WTC11 (cell line): ENCODE data around the gene CRACDL.

ENCODE experiments used
- JUN ChIP-seq: sonication (generic); formaldehyde crosslinking; IDR thresholded peaks from 2 replicates; pipeline ENCODE4 v1.8.0; 2023; ENCODE audit warnings: mild to moderate bottlenecking, missing genetic modification reagents
- TF ChIP-seq, protein P1 (sequence below): sonication (generic); formaldehyde crosslinking; IDR thresholded peaks from 2 replicates; pipeline ENCODE4 v1.8.0; 2022; ENCODE audit warnings: mild to moderate bottlenecking, missing genetic modification reagents
- TF ChIP-seq, protein P2 (sequence below): fragments of 200-600 bp; IDR thresholded peaks from 2 replicates; pipeline ENCODE4 v1.8.0; 2022; ENCODE audit warnings: antibody characterized with exemption
- TF ChIP-seq, protein P3 (sequence below): sonication (generic); formaldehyde crosslinking; conservative IDR thresholded peaks from 2 replicates; pipeline ENCODE4 v1.8.1; 2023; ENCODE audit warnings: mild to moderate bottlenecking, low read depth, missing genetic modification reagents, moderate library complexity

DNA sequence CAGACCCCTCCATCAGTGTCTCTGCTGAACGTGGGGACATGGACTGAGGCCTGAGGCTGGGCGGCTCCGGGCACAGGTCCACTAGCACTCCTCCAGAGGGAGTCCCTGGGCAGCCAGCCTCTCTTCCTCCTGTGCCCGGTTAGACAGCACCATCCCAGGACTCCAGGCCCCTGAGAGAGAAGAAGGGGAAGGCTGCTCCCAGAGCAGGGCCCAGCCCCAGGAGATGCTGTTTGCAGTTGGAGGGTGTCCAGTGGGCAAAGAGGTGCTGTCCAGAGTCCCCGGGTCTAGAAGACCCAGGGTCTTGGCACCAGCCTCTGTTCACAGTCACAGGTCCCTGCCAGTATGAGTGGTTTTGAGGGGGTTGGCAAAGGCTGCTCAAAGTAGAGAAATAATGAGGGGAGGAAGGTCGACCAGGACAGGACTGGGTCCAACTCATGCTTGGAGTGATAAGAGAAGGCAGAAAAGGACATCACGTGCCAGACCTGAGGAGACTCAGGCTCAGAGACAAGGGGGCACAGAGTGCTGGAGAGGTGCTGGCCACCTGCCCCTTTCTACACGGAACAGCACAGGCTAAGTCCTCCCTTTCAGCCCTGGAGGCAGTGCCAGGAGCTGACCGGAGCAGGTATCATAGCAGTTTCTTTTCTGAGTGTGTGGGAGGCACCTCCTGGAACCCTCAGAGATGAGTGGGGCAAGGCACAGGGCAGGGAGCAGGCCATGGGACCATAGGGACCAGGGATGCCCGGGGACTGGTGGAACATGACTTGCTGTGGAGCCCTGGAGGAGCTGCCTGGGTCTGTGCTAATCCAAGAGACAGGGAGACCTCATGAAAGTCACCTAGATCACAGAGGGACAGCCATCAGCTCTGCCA lies 21.1 kb downstream of the CRACDL start:
- TF ChIP-seq, protein P1, sequence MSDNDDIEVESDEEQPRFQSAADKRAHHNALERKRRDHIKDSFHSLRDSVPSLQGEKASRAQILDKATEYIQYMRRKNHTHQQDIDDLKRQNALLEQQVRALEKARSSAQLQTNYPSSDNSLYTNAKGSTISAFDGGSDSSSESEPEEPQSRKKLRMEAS (CRISPR knock-in tag): no peak
- TF ChIP-seq, protein P2, sequence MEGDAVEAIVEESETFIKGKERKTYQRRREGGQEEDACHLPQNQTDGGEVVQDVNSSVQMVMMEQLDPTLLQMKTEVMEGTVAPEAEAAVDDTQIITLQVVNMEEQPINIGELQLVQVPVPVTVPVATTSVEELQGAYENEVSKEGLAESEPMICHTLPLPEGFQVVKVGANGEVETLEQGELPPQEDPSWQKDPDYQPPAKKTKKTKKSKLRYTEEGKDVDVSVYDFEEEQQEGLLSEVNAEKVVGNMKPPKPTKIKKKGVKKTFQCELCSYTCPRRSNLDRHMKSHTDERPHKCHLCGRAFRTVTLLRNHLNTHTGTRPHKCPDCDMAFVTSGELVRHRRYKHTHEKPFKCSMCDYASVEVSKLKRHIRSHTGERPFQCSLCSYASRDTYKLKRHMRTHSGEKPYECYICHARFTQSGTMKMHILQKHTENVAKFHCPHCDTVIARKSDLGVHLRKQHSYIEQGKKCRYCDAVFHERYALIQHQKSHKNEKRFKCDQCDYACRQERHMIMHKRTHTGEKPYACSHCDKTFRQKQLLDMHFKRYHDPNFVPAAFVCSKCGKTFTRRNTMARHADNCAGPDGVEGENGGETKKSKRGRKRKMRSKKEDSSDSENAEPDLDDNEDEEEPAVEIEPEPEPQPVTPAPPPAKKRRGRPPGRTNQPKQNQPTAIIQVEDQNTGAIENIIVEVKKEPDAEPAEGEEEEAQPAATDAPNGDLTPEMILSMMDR: no peak
- TF ChIP-seq, protein P3, sequence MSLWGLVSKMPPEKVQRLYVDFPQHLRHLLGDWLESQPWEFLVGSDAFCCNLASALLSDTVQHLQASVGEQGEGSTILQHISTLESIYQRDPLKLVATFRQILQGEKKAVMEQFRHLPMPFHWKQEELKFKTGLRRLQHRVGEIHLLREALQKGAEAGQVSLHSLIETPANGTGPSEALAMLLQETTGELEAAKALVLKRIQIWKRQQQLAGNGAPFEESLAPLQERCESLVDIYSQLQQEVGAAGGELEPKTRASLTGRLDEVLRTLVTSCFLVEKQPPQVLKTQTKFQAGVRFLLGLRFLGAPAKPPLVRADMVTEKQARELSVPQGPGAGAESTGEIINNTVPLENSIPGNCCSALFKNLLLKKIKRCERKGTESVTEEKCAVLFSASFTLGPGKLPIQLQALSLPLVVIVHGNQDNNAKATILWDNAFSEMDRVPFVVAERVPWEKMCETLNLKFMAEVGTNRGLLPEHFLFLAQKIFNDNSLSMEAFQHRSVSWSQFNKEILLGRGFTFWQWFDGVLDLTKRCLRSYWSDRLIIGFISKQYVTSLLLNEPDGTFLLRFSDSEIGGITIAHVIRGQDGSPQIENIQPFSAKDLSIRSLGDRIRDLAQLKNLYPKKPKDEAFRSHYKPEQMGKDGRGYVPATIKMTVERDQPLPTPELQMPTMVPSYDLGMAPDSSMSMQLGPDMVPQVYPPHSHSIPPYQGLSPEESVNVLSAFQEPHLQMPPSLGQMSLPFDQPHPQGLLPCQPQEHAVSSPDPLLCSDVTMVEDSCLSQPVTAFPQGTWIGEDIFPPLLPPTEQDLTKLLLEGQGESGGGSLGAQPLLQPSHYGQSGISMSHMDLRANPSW: no peak
- no peak for TF ChIP-seq JUN (CRISPR knock-in tag)
